HTR-8/SVneo (cell line): ENCODE measurements around the gene OTOGL.

Experiments used
- DNase-seq: peaks from one replicate; pipeline ENCODE4 v3.0.0; 2011; ENCODE audit warnings: low spot score, mixed read lengths; ENCODE audit not compliant: insufficient read length
- FAIRE-seq: peaks from 2 replicates; lab custom pipeline; 2011; peaks lifted over from hg19 to GRCh38; lab: Jason Lieb, UNC

The OTOGL gene

GRCh38 chr12:80412343-80412953 lies 313.1 kb downstream of the OTOGL start:
- DNase-seq: peak; percentile 40
- FAIRE-seq: no peak

GRCh38 chr12:80413462-80413861 lies 314.1 kb downstream of the OTOGL start:
- DNase-seq: no peak
- FAIRE-seq: no peak

- DNase-seq (no peak), FAIRE-seq (no peak)
Measured at GRCh38 chr12:80415466-80415865, 316.1 kb downstream of the OTOGL start.

- no peak for FAIRE-seq
- DNase-seq: no peak
Measured at GRCh38 chr12:80419644-80420043, 320.3 kb downstream of the OTOGL start.

GRCh38 chr12:80420075-80420474 lies 320.7 kb downstream of the OTOGL start:
- no peak for DNase-seq
- FAIRE-seq: no peak

GRCh38 chr12:80422550-80422949 lies 323.2 kb downstream of the OTOGL start:
- FAIRE-seq (no peak), DNase-seq (no peak)
